DMS153 (cell line): ENCODE results near the gene ATF1.
"Not testable (repeated sequence)": the region's sequence is repeated elsewhere in the genome, so short reads cannot be mapped to it uniquely, and the experiment has no call there.

ENCODE experiments used
- DNase-seq: peaks from one replicate; lab custom pipeline; 2025; lab: John Stamatoyannopoulos, UW

Gene ATF1

GRCh38 chr12:50859621-50860310 is 95.9 kb downstream of the ATF1 start:
- DNase-seq = no peak

GRCh38 chr12:50862316-50862715 is 98.4 kb downstream of the ATF1 start:
- DNase-seq = no peak

GRCh38 chr12:50865266-50865665 is 101.4 kb downstream of the ATF1 start:
- no peak for DNase-seq

GRCh38 chr12:50868881-50869280 is 105.0 kb downstream of the ATF1 start:
- DNase-seq = not testable (repeated sequence)
